ENCODE measurements around the gene FES. TPM values are rescaled to one million over a fixed set of nuclear protein-coding genes. Genes with fewer than 3 reads are reported as not detected.

FES gene
- total and polyA plus RNA-seq, 2 of the 13 experiments (the other 11 are each of a cell fraction or from before 2014, with no cell fraction given), result 4.0 to 9.5 TPM

DNA sequence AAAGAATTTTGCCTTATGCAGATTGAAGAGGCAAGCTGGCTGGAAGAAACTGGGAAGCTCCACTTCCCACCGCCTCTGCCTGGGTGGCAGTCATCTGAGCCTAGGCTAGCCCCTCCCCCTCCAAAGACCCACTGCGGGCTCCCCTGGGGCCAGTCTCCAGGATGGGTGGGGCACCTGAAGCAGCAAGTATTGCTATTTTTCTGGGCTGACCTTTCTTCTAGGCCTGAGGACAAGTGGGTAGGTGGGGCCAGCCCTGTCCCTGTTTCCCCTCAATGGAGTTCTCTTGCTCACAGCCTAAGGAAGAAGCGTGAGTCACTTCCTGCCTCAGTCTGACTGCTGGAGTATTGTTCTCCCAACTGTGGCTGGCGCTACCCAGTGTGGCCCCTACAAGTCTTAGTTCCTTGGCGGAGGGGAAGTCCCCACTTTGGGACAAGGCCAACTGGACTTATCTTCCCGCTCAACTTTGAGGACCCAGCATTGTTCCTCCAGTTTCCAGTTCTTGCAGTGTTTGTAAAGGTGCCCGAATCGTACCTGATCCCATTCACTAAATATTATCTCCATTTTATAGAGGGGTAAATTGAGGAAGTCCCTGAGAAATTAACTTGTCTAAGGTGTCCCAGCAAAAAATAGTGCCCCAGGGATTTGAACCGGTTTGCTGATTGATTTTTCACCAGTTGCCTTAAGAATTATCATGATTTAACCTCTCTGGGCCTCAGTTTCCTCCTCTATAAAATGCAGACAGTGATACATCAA is 14.5 kb upstream of the FES start:
- Histone ChIP-seq H2AFZ (ENCODE audit: low read length) (no peak overlapping the region), H3K4me1 (ENCODE audit: insufficient read depth, low read length) (peaks cover 75% of the 10 kb centered on the region), H3K4me3 (replicated peaks in 1 of 3; ENCODE audit: insufficient read depth in 1 of 3, low read depth in 2 of 3, low read length in 3 of 3) (no peak overlapping the region; a peak in 1 of 6 replicates), H3K27me3 (ENCODE audit: control insufficient read depth in 1 of 2, insufficient read depth in 2 of 2, low read length in 2 of 2) (peaks cover 0 to 49% of the 10 kb centered on the region in 2 experiments), H3K9me3 (ENCODE audit: low read length) (no peaks in the 10 kb centered on the region), H3K4me2 (ENCODE audit: low read depth, low read length) (0 out of 2 replicates have a peak overlapping the region, but pooled peaks have one; percentile 14), H4K20me1 (ENCODE audit: insufficient read depth, low read length) (peaks cover 15% of the 10 kb centered on the region; the same call in 1 of the 2 replicates), H3K27ac (ENCODE audit: extremely low read length, insufficient read depth, low read length) (no peak overlapping the region), H3K36me3 (replicated peaks in 1 of 2; ENCODE audit: control insufficient read depth in 1 of 2, insufficient read depth in 2 of 2, low read length in 2 of 2) (no peaks in the 10 kb centered on the region), H3K9ac (ENCODE audit: insufficient read depth, low read depth, low read length) (no peak overlapping the region), H3K79me2 (ENCODE audit: insufficient read depth, low read length) (peaks cover 10% of the 10 kb centered on the region)
- ATAC-seq, result no peak
- 49% methylated on average over 5 of the region's 9 CpGs for WGBS (ENCODE audit: low lambda C conversion rate)
- no peak for DNase-seq (ENCODE audit: low spot score)
- ChIA-PET POLR2A (interaction anchor here (0.6 to 3.3 kb wide), 3 partner anchors 9 to 62 kb away, joined by 3 to 36 read pairs (median 11); partner anchors contain the start of gene FES), CTCF (ENCODE audit: low intra/inter-chr PET ratio, low total read pairs) (no interaction called here)
- no peak for FAIRE-seq
- in situ Hi-C loops (cut with HindIII; ENCODE audit: extremely low pct_ligation_motif_present, low pct_unique_long_range_greater_than_20kb), result no loop called here
- BruUV-seq (replicated peaks), result no TSS peak
- intact Hi-C loops (cut with micrococcal nuclease; ENCODE audit: unreplicated experiment), result loop anchor here (1.0 to 5.0 kb wide), 2 partner anchors 8 to 377 kb away; no protein-coding TSS in a partner anchor
- TF ChIP-seq GATAD2A (CRISPR knock-in tag; IDR thresholded peaks at IDR 0.05), result peak; percentile 34; the same call in 1 of the 2 replicates
- no peak for TF ChIP-seq AKAP8 (CRISPR knock-in tag; IDR thresholded peaks at IDR 0.05)
- TF ChIP-seq ZFP36 (IDR thresholded peaks at IDR 0.05; ENCODE audit: borderline replicate concordance, low read depth, low read length, partially characterized antibody), result no peak
- no peak for TF ChIP-seq STAG1 (CRISPR knock-in tag; IDR thresholded peaks at IDR 0.05)
- TF ChIP-seq ZNF101 (CRISPR knock-in tag; IDR thresholded peaks at IDR 0.05; ENCODE audit: borderline replicate concordance, low read depth), result no peak
- TF ChIP-seq, protein P1, sequence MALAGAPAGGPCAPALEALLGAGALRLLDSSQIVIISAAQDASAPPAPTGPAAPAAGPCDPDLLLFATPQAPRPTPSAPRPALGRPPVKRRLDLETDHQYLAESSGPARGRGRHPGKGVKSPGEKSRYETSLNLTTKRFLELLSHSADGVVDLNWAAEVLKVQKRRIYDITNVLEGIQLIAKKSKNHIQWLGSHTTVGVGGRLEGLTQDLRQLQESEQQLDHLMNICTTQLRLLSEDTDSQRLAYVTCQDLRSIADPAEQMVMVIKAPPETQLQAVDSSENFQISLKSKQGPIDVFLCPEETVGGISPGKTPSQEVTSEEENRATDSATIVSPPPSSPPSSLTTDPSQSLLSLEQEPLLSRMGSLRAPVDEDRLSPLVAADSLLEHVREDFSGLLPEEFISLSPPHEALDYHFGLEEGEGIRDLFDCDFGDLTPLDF (CRISPR knock-in tag; IDR thresholded peaks at IDR 0.05), result no peak
- TF ChIP-seq MIER2 (CRISPR knock-in tag; IDR thresholded peaks at IDR 0.05), result no peak
- TF ChIP-seq FOXC1 (CRISPR knock-in tag; IDR thresholded peaks at IDR 0.05; ENCODE audit: borderline replicate concordance), result no peak
- no peak for TF ChIP-seq ZNF124 (CRISPR knock-in tag; IDR thresholded peaks at IDR 0.05)
- no peak for TF ChIP-seq KAT8 (CRISPR knock-in tag; IDR thresholded peaks at IDR 0.05)
- no peak for TF ChIP-seq ZMYM3 (CRISPR knock-in tag; IDR thresholded peaks at IDR 0.05)
- TF ChIP-seq MXI1 (IDR thresholded peaks at IDR 0.05; ENCODE audit: borderline replicate concordance, low read depth, low read length), result no peak
- TF ChIP-seq ZNF570 (CRISPR knock-in tag; IDR thresholded peaks at IDR 0.05; ENCODE audit: borderline replicate concordance), result no peak
- no peak for TF ChIP-seq EP300 (IDR thresholded peaks at IDR 0.05; ENCODE audit: low read depth in 2 of 2, low read length in 2 of 2)
- TF ChIP-seq EP300 (CRISPR knock-in tag; IDR thresholded peaks at IDR 0.05; ENCODE audit: borderline replicate concordance), result 0 out of 2 replicates have a peak, but pooled peaks have one; percentile 9
- TF ChIP-seq ZNF160 (CRISPR knock-in tag; IDR thresholded peaks at IDR 0.05), result no peak
- TF ChIP-seq FOSL2 (CRISPR knock-in tag; IDR thresholded peaks at IDR 0.05), result peak; percentile 91
- TF ChIP-seq SP5 (CRISPR knock-in tag; IDR thresholded peaks at IDR 0.05; ENCODE audit: borderline replicate concordance, low read depth), result 0 out of 2 replicates have a peak, but pooled peaks have one; percentile 15
- TF ChIP-seq ZBTB33 (CRISPR knock-in tag; IDR thresholded peaks at IDR 0.05), result peak; percentile 51; the same call in 1 of the 2 replicates
- no peak for TF ChIP-seq ZNF724P (CRISPR knock-in tag; IDR thresholded peaks at IDR 0.05; ENCODE audit: borderline replicate concordance)
- no peak for TF ChIP-seq ZNF256 (CRISPR knock-in tag; conservative IDR thresholded peaks at IDR 0.05)
- TF ChIP-seq RXRA (CRISPR knock-in tag; IDR thresholded peaks at IDR 0.05), result peak; percentile 17; the same call in 1 of the 2 replicates
- TF ChIP-seq ETV5 (CRISPR knock-in tag; IDR thresholded peaks at IDR 0.05; ENCODE audit: borderline replicate concordance), result peak; percentile 70; the same call in 1 of the 2 replicates
- TF ChIP-seq SMC3 (IDR thresholded peaks at IDR 0.05; ENCODE audit: low read length), result no peak

Measured in HepG2 (cell line).